Activated CD4-positive, alpha-beta T cell treated with anti-CD3 and anti-CD28 coated beads, Interleukin-2, amount 50 U/mL, for 24 hours (primary cell): ENCODE data around the gene ARHGEF10L.

ENCODE experiments used
- DNase-seq, 2 donors: peaks; one replicate each; pipeline ENCODE4 v3.0.0-alpha.2; 2020; ENCODE audit warnings: low read depth in 1 of 2, low spot score in 1 of 2

The ARHGEF10L gene

DNA sequence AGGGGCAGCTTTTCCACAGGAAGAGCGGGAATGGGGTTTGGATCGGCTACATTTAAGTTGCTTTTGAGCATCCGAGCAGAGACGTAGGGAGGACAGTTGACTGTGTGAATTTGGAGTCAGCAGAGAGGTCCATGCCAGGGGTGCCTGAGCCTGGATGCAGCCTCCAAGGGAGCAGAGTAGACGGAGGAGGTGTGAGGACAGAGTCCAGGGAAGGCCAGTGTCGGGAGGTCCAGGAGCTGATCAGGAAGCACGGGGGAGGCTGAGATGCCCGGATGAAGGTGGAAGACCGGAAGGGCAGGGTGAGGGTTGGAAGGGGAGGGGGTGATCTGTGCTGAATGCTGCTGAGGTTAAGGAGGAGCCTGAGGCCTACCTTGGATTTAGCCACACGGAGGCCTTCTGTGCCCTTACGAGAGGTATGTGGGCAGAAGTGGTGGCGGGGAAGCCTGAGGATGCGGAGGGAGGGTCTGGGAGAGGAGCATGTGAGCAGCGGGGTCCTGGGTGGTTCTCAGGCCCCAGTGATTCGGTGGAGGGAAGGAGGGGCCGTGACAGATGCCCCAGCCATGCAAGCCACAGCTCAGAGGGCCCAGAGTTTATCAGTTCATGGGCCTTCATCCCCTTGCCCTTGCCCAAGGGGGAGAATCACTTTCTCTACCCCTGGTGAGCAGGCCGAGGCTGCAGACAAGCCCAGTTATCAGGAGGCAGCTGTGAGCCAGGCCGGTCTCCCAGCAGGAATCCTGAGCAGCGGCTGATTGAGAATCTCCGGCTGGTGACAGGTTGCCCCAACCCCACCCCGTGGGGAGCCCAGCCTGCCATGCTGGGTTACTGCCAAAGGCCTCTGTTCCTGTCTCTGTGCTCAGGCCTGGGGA lies 161.7 kb downstream of the ARHGEF10L start:
- DNase-seq: no peak

DNA sequence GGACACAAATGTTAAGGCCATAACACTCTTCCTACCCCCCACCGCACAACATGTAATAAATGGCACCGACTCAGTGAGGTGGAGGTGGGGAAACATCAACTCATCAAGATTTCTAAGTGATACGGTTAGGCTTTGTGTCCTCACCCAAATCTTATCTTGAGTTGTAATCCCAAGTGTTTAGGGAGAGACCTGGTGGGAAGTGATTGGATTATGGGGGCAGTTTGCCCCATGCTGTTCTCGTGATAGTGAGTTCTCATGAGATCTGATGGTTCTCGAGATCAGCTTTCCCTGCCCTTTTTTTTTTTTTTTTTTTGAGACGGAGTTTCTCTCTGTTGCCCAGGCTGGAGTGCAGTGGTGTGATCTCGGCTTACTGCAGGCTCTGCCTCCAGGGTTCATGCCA lies 164.7 kb downstream of the ARHGEF10L start:
- no peak for DNase-seq

DNA sequence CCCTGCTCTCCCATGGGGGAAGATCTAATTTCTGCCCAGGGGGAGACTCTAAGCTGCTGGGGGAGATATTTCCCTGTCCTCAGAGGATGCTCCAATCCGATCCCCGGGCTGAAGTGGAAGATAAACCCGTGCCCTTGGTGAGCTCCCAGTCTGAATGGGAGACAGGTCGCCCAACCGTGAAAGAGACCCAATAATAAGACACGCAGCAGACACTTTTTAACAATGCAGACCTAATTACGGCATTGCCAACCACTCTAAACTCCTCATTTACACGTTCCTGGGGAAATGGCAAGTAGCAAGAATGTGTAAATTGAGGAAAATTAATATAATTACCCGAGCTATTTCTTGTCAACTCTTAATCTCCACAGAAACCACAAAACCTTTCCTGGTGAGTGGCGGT lies 166.9 kb downstream of the ARHGEF10L start:
- no peak for DNase-seq

DNA sequence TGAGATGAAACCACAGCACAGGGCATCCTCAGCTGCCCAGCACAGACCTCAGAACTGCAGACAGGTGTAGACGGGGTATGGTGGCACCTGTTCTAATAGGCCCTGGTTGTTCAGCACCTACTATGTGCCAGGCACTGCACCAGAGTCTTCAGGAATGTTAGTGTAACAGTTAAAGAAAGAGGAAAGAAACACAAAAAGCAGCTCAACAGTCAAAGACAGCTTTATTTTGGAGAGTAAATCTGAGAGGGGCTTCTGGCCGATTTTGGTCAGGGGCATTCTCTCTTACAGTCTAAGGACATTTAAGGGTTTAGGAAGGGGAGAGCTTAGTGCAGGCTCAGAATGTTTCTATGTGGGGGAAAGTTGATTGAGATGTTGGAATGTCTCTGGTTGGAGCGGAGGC lies 170.5 kb downstream of the ARHGEF10L start:
- DNase-seq: no peak

DNA sequence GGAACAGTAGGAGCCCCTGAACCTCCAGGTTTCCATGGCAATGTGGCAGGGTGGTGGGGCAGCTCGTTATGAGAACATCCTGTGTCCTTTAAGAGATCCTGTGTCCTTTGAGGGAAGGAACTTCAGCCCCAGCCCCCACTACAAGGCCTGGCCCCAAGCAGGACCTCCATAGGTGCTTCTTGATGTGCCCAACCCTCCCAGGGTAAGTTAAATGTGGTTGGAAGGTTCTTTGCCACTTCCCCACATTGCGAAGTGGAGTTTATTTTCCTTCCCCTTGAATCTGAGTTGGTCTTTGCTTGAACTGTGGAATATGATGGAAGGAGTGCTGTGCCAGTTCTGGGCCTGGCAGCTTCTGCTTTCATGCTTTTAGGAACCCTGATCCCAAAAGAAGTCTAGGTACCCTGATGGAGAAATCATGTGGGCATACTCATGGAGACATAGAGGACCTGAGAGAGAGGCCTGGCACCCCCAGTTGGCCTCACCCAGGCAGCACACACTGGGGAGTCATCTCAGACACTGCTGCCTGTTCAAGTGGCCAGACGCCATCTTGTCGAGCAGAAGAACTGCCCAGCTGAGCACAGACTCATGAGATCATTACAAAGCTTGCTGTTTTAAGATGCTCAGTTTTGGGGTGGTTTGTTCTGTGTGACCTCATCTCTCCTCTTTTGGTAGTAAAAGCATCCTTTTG lies 171.5 kb downstream of the ARHGEF10L start:
- DNase-seq: no peak

DNA sequence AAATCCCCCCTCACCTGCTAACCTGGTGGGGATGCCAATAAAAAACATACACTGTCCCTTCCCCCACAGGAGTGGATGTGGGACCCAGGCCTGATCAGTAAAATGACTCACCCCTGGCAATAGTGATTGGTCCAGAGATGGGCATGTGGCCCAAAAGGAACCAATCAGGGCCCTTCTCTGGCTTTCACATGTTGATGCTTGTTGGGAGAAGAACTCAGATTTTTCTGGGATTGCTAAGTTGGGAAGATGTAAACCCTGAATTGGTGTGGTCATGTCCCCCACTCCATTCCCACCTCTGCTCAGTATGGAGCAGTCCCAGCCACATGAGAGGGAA lies 172.0 kb downstream of the ARHGEF10L start:
- no peak for DNase-seq

DNA sequence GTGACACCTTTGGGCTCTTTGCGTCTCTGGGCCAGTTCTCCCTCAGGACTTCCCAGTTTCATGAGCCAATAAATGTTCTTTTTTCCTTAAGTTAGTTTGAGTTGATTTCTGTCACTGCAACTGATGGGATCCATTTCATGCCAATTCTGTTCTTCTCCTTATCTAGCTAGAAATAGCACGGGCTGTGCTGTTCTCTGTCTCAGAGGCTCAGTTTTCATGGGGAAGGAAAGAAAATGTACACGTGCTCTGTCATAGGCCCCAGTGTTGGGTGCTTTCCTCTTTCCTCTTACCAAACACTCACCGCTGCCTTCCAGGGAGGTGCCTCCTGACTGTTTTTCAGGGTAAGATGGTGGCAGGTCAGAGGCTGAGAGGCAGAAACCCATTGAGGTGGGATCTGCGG lies 172.4 kb downstream of the ARHGEF10L start:
- no peak for DNase-seq

DNA sequence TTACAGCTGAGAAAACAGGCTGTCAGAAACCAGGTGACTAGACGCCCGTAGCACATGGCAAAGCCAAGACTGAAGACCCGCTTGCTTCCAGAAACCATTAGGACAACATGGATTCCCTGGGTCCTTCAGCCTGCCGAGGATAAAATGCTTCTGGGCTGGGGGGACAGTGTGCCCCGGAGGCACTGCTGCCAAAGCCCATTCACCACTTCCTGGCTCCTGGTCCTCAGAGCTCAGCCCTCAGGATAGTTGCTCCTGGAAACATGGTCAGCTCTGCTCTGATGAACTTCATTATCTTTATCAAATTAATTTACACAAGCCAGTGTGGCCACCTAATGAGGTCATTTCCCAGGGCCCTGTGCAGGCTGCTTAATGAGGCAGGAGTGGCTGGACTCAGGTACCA lies 174.5 kb downstream of the ARHGEF10L start:
- DNase-seq: no peak

DNA sequence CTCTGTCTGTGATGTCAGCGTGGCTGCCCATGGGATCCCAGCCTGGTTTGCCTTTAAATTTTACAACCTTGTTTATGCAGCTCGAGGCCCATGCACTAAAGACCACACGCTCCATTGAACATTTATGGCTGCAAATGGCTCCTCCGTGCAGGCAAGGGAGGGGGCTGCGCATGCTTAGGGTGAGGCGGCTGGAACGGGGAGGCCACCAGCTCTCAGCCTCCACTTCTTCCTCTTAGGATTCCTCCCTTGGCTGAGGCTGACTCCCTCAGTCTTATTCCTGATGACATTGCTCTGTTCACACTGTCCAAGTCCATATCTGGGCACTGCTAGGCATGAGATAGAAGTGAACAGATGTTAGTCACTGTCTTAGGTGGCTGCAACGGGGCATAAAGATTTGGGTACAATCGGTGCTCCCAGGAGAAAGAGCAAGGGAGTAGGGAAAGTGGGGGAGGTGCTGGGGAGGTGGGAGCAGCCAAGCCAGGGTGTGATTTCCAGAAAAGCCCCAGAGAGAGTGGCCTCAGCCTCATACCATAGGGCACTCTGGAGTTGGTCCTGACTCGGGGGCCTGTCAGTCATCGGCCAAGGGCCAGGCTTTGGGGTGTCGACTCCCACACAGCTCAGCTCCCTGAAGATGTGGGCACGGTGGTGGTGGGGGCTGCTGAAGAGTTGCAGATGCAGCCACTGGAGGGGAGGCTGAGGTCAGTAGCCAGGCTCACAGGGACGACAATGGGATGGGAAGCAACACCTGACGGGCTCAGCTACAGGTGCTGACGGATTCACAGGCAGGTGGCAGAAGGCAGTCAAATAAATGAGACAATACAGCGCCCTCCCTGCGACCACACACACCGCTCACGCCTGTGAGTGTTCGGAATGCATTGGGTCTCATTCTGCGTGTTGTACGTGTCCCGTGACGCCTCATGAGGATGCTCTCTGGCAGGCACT lies 178.4 kb downstream of the ARHGEF10L start:
- DNase-seq: no peak

DNA sequence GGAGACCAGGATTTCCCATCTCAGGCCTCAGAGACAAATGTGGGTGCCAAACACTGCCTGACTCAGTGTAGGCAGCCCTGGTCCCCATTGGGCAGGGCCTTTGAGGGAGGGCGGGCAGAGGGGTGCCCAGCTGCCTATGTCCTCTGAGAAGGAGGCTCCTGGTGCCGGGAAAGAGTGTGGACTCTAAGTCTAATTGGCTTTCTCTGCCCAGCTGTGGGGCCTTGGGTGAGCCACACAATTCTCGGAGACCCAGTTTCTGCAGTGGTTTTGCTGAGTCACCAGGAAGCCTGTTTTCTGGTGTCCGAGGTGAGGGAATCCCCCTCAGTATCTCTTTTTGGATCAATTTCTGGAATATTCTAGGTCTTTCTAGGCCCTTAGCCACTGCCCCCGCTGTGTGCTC lies 180.4 kb downstream of the ARHGEF10L start:
- DNase-seq: no peak

DNA sequence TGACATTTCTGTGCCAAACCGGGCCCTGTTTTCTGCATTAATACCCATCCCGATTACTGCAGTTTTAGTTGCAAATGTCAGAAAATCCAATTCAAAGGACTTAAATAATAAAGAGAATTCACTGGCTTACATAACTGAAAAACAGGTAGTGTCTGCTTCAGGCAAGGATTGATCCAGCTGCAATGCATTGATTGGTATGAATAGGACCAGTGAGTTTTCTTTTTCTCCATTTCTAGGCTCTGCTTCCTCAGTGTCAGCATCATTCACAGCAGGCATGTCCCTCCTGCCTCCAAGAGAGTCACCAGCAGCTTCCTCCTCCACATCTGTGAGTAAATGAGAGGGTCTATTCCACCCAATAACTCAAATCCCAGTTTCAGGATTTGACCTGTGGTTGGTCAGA lies 181.9 kb downstream of the ARHGEF10L start:
- no peak for DNase-seq

DNA sequence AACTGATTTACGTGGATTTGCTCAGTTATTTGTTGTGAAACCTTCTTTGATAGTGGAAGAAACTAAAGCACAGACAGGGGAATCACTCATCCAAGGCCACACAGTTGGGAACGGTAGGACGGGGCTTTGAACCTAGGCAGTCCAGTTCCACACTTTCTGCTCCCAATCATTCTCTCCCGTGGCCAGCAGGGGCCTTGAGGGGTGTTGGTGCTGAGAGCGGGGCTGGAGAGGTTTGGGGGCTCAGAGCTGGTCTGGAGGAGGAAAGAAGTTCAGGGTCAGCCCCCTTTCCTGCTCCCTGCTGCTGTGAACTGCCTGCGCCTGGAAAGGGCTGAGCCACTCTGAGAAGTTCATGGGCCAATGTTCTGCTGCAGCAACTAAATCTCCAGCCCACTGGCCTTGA lies 184.2 kb downstream of the ARHGEF10L start:
- no peak for DNase-seq

DNA sequence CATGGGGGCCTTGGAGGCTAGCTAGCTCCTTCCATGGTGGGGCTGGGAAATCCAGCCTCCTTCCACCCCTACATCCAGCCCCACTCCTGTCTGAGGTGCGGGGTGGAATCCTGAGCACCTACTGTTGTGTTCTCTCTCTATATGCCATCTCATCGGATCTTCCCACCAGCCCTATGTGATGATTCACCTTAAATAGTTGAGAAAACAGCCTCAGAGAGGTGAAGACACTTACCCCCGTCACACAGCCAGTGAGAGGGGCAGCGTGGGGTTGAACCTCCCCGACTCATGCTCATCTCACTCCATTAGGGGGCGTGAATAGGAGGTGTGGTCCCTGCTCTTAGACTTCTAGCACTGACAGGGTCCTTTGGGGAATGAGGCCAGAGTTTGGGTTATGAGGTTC lies 184.7 kb downstream of the ARHGEF10L start:
- no peak for DNase-seq

DNA sequence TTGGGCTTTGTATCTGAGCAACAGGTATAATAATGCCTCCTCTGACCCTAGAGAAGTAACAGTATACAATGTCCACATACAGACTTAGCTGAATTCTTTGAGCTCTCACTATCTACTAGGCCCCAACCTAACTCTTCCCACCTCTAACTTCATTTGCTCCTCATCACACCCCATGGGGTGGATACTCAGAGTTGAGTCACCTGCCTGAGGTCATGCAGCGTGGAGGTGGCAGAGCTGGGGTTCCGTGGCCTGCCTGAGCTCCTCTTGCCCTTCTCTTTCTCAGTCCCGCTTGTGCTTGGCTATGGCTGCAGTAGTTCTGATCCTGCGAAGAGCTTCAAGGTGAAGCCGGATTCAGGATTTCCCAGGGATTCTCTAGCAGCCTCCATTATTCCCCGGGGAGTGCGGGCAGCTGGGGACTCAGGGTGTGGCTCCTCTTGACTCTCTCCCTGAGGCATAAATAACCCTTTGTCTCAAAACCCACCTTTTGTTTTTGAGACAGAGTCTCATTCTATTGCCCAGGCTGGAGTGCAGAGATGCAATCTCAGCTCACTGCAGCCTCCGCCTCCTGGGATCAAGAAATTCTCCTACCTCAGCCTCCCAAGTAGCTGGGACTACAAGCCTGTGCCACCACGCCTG lies 185.7 kb downstream of the ARHGEF10L start:
- DNase-seq: no peak

DNA sequence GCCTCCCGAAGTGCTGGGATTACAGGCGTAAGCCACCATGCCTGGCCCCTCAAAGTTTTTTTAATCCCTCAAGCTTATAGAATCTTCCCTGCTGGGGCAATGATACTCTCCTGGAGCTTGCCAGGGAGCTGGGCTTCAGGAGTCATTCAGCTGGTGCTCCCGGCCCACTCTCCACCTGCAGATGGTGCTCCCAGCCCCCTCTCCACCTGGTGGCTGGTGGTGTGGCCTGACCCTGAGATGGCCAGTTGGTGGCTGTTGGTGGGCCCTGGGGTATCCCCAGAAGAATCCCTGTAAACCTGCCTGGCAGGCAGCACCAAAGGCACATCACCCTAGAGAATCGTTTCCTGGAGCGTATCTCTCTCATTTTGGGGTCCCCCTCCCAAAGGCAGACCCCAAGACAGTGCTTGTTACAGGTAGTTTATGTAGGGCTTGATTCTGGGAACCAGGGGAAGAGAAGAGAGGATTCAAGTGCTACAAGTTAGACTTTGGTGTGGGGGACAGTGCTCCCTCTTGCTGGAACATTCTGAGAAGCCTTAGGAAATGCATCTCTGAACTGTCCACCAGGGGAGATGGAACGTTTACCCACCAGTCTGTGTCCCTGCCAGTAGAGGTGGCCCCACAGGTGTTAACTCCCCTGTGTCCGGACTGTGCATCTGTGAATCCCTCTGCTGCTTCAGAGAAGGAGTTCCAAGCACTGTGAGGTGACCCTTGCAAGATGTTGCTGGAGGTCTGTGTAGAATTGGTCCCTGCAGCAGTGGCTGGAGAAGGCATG lies 186.5 kb downstream of the ARHGEF10L start:
- DNase-seq: no peak

DNA sequence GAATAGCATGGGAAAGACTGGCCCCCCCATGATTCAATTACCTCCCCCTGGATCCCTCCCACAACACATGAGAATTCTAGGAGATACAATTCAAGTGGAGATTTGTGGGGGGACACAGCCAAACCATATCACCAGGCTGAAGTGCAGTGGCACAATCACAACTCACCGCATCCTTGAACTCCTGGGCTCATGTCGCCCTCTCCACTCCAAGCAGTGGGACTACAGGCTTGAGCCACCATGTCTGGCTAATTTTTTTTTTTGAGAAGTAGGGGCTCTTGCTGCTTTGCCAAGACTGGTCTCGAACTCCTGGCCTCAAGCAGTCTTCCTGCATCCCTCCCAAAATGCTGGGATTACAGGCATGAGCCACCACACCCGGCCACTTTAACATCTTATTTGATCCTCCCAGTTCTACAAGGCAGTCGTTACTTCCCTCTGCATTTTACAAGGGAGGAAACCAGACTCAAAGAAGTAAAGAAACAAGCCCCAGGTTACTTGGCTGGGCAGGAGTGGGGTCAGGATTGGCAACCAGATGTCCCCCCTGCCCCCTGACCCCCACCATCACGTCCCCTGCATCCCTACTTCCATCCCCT lies 188.7 kb downstream of the ARHGEF10L start:
- no peak for DNase-seq

DNA sequence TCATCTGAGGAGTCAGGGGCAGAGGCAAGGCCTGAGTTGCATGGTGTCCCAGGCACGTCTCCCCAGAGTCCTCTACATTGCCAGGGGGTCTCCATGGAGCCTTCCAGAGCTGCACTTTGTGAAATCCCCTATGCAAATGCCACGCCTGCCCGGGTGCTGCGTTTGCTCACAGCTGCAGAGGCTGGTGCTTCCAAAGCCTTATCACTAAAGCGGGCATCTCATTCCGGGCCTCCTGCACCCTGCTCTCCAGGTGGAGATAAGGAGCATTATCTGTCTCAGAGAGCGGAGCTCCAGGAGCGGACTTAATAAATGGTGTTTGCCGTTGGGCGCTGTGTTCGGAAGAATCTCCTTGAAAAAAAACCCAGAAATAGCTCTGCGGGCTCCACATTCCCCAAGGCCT lies 189.8 kb downstream of the ARHGEF10L start:
- no peak for DNase-seq

DNA sequence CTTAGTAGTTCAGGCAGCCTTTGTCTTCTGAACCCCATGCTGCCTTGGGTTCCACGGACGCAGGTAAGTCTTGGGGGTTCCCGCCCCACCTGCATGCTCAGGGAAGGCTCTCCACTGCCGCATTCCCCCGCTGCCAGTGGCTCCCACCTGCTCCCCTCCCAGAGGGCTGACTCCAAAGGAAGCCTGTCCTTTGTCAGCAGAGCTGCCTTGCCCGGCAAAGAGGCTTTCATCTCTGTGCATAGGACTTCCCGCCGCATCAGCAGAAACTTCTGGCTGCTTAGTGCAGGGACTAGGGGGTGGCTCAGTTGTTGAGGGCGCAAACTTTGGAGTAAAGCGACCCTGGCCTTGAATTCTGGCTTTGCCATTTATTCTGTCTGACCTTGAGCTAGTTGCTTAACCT lies 190.4 kb downstream of the ARHGEF10L start:
- no peak for DNase-seq

DNA sequence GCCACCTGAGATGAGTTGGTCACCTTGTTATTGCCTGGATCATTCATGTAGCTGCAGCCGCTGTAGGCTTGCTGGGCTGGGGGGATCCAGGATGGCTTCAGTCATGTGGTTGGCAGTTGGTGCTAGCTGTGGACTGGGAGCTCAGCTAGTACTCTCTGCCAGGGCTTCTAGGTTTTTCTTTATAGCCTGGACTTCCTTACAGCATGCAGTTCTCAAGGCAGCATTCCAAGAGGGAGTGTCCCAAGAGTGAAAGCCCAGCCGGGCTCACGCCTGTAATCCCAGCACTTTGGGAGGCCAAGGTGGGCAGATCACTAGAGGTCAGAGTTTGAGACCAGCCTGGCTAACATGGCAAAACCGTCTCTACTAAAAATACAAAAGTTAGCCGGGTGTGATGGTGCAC lies 192.0 kb downstream of the ARHGEF10L start:
- DNase-seq: no peak

DNA sequence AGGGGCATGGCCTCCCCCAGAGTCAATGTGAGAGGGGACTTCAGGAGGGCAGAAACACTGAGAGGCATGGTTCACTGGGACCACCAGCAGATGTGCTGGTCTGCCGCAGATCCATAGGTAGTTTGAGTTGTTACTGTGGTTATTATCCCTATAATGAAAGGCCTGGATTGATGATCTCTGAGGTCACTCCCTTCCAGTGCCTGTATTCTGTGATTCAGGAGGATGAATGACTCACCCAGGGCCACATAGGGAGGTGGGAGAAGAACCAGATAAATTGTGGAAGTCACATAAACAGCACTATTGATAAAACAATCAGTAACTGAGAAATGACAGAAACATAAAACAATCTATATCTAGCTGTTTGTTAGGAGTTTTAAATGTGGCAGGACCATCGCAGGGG lies 193.0 kb downstream of the ARHGEF10L start:
- no peak for DNase-seq
